ENCODE measurements around the gene CWH43.

The CWH43 gene

DNA sequence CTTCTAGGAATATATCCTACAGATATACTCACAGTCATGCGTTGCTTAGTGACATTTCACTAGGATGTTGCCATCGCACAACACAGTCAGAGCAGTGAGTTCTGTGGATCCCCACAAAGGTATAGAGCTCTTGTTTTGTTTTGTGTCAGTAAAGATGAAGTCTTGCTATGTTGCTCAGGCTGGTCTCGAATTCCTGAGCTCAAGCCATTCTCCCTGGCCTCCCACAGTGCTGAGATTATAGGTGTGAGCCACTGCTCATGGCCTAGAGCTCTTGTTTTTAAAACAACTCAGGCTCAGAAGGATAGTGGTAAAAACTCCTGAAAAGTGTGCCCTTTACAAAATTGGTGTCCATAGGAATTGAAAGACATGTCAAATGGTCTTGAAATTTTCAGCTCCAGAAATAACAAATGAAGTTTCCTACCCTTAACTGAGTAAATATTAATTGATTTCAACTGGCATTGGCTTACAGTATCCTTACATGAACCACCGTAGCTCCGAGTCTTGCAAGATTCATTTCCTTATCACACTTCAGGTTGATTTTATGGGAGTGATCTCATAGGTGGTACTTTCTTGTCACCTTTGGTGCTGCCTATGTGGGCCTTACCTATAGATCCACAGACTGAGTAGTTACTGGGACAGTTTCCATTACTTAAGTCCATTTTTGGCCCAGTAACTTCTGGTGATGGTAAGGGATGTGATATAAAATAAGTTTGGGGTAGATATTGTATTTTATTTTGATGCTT lies 3.6 kb downstream of the CWH43 start:
- H3K36me3 ChIP-seq (replicated peaks; ENCODE audit: insufficient read depth, low read length), result no peaks in the 10 kb centered on the region
- no peaks in the 10 kb centered on the region for H4K20me1 ChIP-seq (ENCODE audit: insufficient read depth, low read length)
- no peaks in the 10 kb centered on the region for H3K79me2 ChIP-seq (ENCODE audit: low read length)
- no peak overlapping the region for H3K27ac ChIP-seq (ENCODE audit: low read length)
- H3K27me3 ChIP-seq (replicated peaks; ENCODE audit: insufficient read depth, low read length), result no peaks in the 10 kb centered on the region
- no peak overlapping the region for H3K4me2 ChIP-seq (ENCODE audit: low read depth, low read length)
- H3K4me1 ChIP-seq (ENCODE audit: low read length), result no peaks in the 10 kb centered on the region
- DNase-seq, result no peak
- TF ChIP-seq EZH2phosphoT487 (IDR thresholded peaks at IDR 0.05; ENCODE audit: low read length), result no peak
- TF ChIP-seq EZH2 (optimal IDR thresholded peaks at IDR 0.05; ENCODE audit: low read depth, low read length), result no peak
- TF ChIP-seq CTCF (IDR thresholded peaks at IDR 0.05; ENCODE audit: low read length), result no peak
- no peak overlapping the region for H2AFZ ChIP-seq (ENCODE audit: low read length)
- H3K9me2 ChIP-seq (replicated peaks; ENCODE audit: insufficient read depth, low read length), result no peaks in the 10 kb centered on the region
- no peaks in the 10 kb centered on the region for H3K9me3 ChIP-seq (replicated peaks; ENCODE audit: insufficient read depth, low read length)
- H3F3A ChIP-seq (ENCODE audit: insufficient read depth, low read length), result no peaks in the 10 kb centered on the region
- no peak overlapping the region for H3K4me3 ChIP-seq (ENCODE audit: low read length)
- no peak overlapping the region for H3K9ac ChIP-seq (ENCODE audit: low read length)

GRCh38 chr4:48991357-48991756 lies 5.3 kb downstream of the CWH43 start:
- Histone ChIP-seq H3K79me2 (ENCODE audit: low read length) (no peaks in the 10 kb centered on the region), H3K27ac (ENCODE audit: low read length) (no peak overlapping the region), H4K20me1 (ENCODE audit: insufficient read depth, low read length) (no peaks in the 10 kb centered on the region), H3F3A (ENCODE audit: insufficient read depth, low read length) (no peaks in the 10 kb centered on the region), H3K4me3 (ENCODE audit: low read length) (no peak overlapping the region), H3K27me3 (replicated peaks; ENCODE audit: insufficient read depth, low read length) (no peaks in the 10 kb centered on the region), H3K9ac (ENCODE audit: low read length) (no peak overlapping the region), H3K36me3 (replicated peaks; ENCODE audit: insufficient read depth, low read length) (no peaks in the 10 kb centered on the region), H3K9me2 (replicated peaks; ENCODE audit: insufficient read depth, low read length) (no peaks in the 10 kb centered on the region), H2AFZ (ENCODE audit: low read length) (no peak overlapping the region), H3K9me3 (replicated peaks; ENCODE audit: insufficient read depth, low read length) (no peaks in the 10 kb centered on the region), H3K4me2 (ENCODE audit: low read depth, low read length) (no peak overlapping the region), H3K4me1 (ENCODE audit: low read length) (no peaks in the 10 kb centered on the region)
- DNase-seq, result no peak
- TF ChIP-seq CTCF (IDR thresholded peaks at IDR 0.05; ENCODE audit: low read length) (no peak), EZH2 (optimal IDR thresholded peaks at IDR 0.05; ENCODE audit: low read depth, low read length) (no peak), EZH2phosphoT487 (IDR thresholded peaks at IDR 0.05; ENCODE audit: low read length) (no peak)

DNA sequence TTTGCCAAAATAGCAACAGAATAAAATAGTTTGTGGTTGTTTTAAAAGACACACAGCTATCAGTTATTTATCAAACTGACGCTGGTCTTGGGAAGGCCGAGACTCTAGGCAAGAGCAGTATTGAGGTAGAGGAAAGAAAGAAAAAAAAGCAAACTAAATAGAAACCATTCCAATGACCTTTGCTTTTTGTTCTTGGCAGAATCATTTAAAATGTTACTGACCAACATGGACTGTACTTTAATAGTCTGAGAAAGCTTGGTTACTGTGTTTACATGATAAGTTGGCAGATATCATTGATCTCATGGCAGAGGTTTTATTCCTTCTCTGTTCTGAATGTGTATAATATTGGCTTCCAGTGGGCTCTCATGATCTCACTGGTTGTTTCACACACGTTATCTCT lies 11.9 kb downstream of the CWH43 start:
- Histone ChIP-seq H3K79me2 (ENCODE audit: low read length) (no peaks in the 10 kb centered on the region), H3F3A (ENCODE audit: insufficient read depth, low read length) (no peaks in the 10 kb centered on the region), H3K4me1 (ENCODE audit: low read length) (no peaks in the 10 kb centered on the region), H3K27me3 (replicated peaks; ENCODE audit: insufficient read depth, low read length) (no peaks in the 10 kb centered on the region), H3K9me2 (replicated peaks; ENCODE audit: insufficient read depth, low read length) (no peaks in the 10 kb centered on the region), H4K20me1 (ENCODE audit: insufficient read depth, low read length) (no peaks in the 10 kb centered on the region), H3K27ac (ENCODE audit: low read length) (no peak overlapping the region), H3K9ac (ENCODE audit: low read length) (no peak overlapping the region), H2AFZ (ENCODE audit: low read length) (no peak overlapping the region), H3K4me3 (ENCODE audit: low read length) (no peak overlapping the region), H3K36me3 (replicated peaks; ENCODE audit: insufficient read depth, low read length) (no peaks in the 10 kb centered on the region), H3K9me3 (replicated peaks; ENCODE audit: insufficient read depth, low read length) (no peaks in the 10 kb centered on the region), H3K4me2 (ENCODE audit: low read depth, low read length) (no peak overlapping the region)
- DNase-seq, result no peak
- TF ChIP-seq EZH2phosphoT487 (IDR thresholded peaks at IDR 0.05; ENCODE audit: low read length) (no peak), CTCF (IDR thresholded peaks at IDR 0.05; ENCODE audit: low read length) (no peak), EZH2 (optimal IDR thresholded peaks at IDR 0.05; ENCODE audit: low read depth, low read length) (no peak)

All from MM.1S (cell line).